Measurements from ENCODE around the gene MTMR11. TPM values are rescaled to one million over a fixed set of nuclear protein-coding genes. Genes with fewer than 3 reads are reported as not detected.

The MTMR11 gene
- total and polyA plus RNA-seq, 9 of the 15 experiments (the other 6 are each of a cell fraction or from before 2014, with no cell fraction given) = 0.09 to 1.6 (median 0.51) TPM

DNA sequence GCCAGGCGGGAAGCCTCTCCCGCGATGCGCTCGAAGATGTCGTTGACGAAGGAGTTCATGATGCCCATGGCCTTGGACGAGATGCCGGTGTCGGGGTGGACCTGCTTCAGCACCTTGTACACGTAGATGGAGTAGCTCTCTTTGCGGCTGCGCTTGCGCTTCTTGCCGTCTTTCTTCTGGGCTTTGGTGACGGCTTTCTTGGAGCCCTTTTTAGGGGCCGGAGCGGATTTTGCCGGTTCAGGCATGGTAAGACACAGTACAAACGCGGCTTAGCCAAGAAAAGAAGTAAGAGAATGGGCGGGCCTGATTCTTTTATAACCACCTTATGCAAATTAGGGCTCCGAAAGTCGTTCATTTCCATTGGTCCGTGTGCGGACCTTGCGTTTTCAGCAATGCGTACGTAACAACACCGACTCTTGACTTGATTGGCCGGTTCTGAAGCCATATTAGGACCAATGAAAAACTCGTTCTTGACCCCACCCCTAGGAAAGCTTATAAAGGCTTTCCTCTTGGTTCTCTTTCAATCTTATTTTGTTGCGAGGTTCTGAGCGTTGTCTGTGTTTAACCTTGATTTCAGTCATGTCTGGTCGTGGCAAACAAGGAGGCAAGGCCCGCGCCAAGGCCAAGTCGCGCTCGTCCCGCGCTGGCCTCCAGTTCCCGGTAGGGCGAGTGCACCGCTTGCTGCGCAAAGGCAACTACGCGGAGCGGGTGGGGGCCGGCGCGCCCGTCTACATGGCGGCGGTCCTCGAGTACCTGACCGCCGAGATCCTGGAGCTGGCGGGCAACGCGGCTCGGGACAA lies 50.1 kb downstream of the MTMR11 start (continued):
- TF ChIP-seq RBM39 (optimal IDR thresholded peaks at IDR 0.05; ENCODE audit: low read depth, low read length) = no peak
- TF ChIP-seq CAMTA2 (CRISPR knock-in tag; conservative IDR thresholded peaks at IDR 0.05) = peak; percentile 92; the same call in 1 of the 2 replicates
- no peak for TF ChIP-seq ZNF696 (CRISPR knock-in tag; conservative IDR thresholded peaks at IDR 0.05)
- no peak for TF ChIP-seq NFATC3 (IDR thresholded peaks at IDR 0.05)
- no peak for TF ChIP-seq HEY1 (CRISPR knock-in tag; IDR thresholded peaks at IDR 0.05; ENCODE audit: borderline replicate concordance)
- peak; percentile 73 for TF ChIP-seq NCOR1 (IDR thresholded peaks at IDR 0.05)
- no peak for TF ChIP-seq FOXJ3 (CRISPR knock-in tag; IDR thresholded peaks at IDR 0.05)
- peak; percentile 93 for TF ChIP-seq CHD1 (IDR thresholded peaks at IDR 0.05; ENCODE audit: low read length)
- peak; percentile 98 for TF ChIP-seq ZC3H4 (CRISPR knock-in tag; IDR thresholded peaks at IDR 0.05; ENCODE audit: borderline replicate concordance)
- TF ChIP-seq PPARD (CRISPR knock-in tag; IDR thresholded peaks at IDR 0.05) = no peak
- TF ChIP-seq TAF1 (IDR thresholded peaks at IDR 0.05; ENCODE audit: control insufficient read depth, extremely low read depth, insufficient read depth, low read length, severe bottlenecking) = peak; percentile 81
- TF ChIP-seq NFRKB (IDR thresholded peaks at IDR 0.05; ENCODE audit: low read depth) = peak; percentile 92
- no peak for TF ChIP-seq SMARCA4 (IDR thresholded peaks at IDR 0.05)
- TF ChIP-seq, protein P1, sequence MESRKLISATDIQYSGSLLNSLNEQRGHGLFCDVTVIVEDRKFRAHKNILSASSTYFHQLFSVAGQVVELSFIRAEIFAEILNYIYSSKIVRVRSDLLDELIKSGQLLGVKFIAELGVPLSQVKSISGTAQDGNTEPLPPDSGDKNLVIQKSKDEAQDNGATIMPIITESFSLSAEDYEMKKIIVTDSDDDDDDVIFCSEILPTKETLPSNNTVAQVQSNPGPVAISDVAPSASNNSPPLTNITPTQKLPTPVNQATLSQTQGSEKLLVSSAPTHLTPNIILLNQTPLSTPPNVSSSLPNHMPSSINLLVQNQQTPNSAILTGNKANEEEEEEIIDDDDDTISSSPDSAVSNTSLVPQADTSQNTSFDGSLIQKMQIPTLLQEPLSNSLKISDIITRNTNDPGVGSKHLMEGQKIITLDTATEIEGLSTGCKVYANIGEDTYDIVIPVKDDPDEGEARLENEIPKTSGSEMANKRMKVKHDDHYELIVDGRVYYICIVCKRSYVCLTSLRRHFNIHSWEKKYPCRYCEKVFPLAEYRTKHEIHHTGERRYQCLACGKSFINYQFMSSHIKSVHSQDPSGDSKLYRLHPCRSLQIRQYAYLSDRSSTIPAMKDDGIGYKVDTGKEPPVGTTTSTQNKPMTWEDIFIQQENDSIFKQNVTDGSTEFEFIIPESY (CRISPR knock-in tag; IDR thresholded peaks at IDR 0.05) = peak; percentile 38; the same call in 1 of the 2 replicates
- TF ChIP-seq CBFB (CRISPR knock-in tag; IDR thresholded peaks at IDR 0.05) = peak; percentile 92
- no peak for TF ChIP-seq RBM17 (IDR thresholded peaks at IDR 0.05; ENCODE audit: borderline replicate concordance, low read depth, low read length)
- TF ChIP-seq ETV1 (tag; conservative IDR thresholded peaks at IDR 0.05; ENCODE audit: low read depth) = no peak
- TF ChIP-seq, protein P2, sequence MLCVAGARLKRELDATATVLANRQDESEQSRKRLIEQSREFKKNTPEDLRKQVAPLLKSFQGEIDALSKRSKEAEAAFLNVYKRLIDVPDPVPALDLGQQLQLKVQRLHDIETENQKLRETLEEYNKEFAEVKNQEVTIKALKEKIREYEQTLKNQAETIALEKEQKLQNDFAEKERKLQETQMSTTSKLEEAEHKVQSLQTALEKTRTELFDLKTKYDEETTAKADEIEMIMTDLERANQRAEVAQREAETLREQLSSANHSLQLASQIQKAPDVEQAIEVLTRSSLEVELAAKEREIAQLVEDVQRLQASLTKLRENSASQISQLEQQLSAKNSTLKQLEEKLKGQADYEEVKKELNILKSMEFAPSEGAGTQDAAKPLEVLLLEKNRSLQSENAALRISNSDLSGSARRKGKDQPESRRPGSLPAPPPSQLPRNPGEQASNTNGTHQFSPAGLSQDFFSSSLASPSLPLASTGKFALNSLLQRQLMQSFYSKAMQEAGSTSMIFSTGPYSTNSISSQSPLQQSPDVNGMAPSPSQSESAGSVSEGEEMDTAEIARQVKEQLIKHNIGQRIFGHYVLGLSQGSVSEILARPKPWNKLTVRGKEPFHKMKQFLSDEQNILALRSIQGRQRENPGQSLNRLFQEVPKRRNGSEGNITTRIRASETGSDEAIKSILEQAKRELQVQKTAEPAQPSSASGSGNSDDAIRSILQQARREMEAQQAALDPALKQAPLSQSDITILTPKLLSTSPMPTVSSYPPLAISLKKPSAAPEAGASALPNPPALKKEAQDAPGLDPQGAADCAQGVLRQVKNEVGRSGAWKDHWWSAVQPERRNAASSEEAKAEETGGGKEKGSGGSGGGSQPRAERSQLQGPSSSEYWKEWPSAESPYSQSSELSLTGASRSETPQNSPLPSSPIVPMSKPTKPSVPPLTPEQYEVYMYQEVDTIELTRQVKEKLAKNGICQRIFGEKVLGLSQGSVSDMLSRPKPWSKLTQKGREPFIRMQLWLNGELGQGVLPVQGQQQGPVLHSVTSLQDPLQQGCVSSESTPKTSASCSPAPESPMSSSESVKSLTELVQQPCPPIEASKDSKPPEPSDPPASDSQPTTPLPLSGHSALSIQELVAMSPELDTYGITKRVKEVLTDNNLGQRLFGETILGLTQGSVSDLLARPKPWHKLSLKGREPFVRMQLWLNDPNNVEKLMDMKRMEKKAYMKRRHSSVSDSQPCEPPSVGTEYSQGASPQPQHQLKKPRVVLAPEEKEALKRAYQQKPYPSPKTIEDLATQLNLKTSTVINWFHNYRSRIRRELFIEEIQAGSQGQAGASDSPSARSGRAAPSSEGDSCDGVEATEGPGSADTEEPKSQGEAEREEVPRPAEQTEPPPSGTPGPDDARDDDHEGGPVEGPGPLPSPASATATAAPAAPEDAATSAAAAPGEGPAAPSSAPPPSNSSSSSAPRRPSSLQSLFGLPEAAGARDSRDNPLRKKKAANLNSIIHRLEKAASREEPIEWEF (CRISPR knock-in tag; IDR thresholded peaks at IDR 0.05) = no peak

Data from K562 (cell line).